Activated T-cell treated with anti-CD3 and anti-CD28 coated beads for 4 hours (primary cell): ENCODE data around the gene NDUFB5.
"Not testable (repeated sequence)": the region's sequence is repeated elsewhere in the genome, so short reads cannot be mapped to it uniquely, and the experiment has no call there.

Experiments used
- DNase-seq: peaks from one replicate; pipeline ENCODE4 v3.0.0-alpha.2; 2020

NDUFB5 gene

GRCh38 chr3:179640469-179640868, 35.9 kb downstream of the NDUFB5 start:
- DNase-seq: no peak

GRCh38 chr3:179642871-179643270, 38.3 kb downstream of the NDUFB5 start:
- DNase-seq: no peak

GRCh38 chr3:179643837-179644236, 39.2 kb downstream of the NDUFB5 start:
- not testable (repeated sequence) for DNase-seq

GRCh38 chr3:179646177-179646576, 41.6 kb downstream of the NDUFB5 start:
- no peak for DNase-seq

GRCh38 chr3:179651687-179652446, 47.3 kb downstream of the NDUFB5 start:
- no peak for DNase-seq

- peak; percentile 41 for DNase-seq
Observed at GRCh38 chr3:179652447-179653095, 48.0 kb downstream of the NDUFB5 start, which contains the start of gene USP13. Gene USP13, plus strand, starts transcription at chr3:179653040. Its CDS starts 186 bp downstream, at chr3:179653226.

GRCh38 chr3:179653096-179653797, 48.7 kb downstream of the NDUFB5 start:
- DNase-seq: peak; percentile 38

GRCh38 chr3:179655236-179655635, 50.6 kb downstream of the NDUFB5 start:
- DNase-seq: no peak

GRCh38 chr3:179658606-179659005, 54.0 kb downstream of the NDUFB5 start:
- no peak for DNase-seq

- DNase-seq: no peak
Observed at GRCh38 chr3:179660872-179661271, 56.3 kb downstream of the NDUFB5 start.

GRCh38 chr3:179661777-179662176, 57.2 kb downstream of the NDUFB5 start:
- no peak for DNase-seq

- no peak for DNase-seq
Observed at GRCh38 chr3:179663093-179663492, 58.5 kb downstream of the NDUFB5 start.

- DNase-seq: no peak
Observed at GRCh38 chr3:179666030-179666429, 61.4 kb downstream of the NDUFB5 start.

GRCh38 chr3:179666436-179667035, 61.9 kb downstream of the NDUFB5 start:
- no peak for DNase-seq

GRCh38 chr3:179668429-179668828, 63.8 kb downstream of the NDUFB5 start:
- no peak for DNase-seq

- no peak for DNase-seq
Observed at GRCh38 chr3:179670311-179670710, 65.7 kb downstream of the NDUFB5 start.

GRCh38 chr3:179671309-179671708, 66.7 kb downstream of the NDUFB5 start:
- DNase-seq: no peak

- no peak for DNase-seq
Observed at GRCh38 chr3:179671747-179672242, 67.2 kb downstream of the NDUFB5 start.

GRCh38 chr3:179672918-179673317, 68.3 kb downstream of the NDUFB5 start:
- DNase-seq: no peak

- DNase-seq: no peak
Observed at GRCh38 chr3:179673523-179673922, 68.9 kb downstream of the NDUFB5 start.

- DNase-seq: no peak
Observed at GRCh38 chr3:179676081-179676480, 71.5 kb downstream of the NDUFB5 start.
